HG03039 (cell line): ENCODE data around the gene PTHLH.

Experiments used
- ATAC-seq: cut with Tn5 transposase; IDR thresholded peaks from one replicate; pipeline ENCODE4 v1.9.1; 2021; ENCODE audit warnings: mild to moderate bottlenecking, moderate library complexity; ENCODE audit not compliant: unreplicated experiment

The PTHLH gene

DNA sequence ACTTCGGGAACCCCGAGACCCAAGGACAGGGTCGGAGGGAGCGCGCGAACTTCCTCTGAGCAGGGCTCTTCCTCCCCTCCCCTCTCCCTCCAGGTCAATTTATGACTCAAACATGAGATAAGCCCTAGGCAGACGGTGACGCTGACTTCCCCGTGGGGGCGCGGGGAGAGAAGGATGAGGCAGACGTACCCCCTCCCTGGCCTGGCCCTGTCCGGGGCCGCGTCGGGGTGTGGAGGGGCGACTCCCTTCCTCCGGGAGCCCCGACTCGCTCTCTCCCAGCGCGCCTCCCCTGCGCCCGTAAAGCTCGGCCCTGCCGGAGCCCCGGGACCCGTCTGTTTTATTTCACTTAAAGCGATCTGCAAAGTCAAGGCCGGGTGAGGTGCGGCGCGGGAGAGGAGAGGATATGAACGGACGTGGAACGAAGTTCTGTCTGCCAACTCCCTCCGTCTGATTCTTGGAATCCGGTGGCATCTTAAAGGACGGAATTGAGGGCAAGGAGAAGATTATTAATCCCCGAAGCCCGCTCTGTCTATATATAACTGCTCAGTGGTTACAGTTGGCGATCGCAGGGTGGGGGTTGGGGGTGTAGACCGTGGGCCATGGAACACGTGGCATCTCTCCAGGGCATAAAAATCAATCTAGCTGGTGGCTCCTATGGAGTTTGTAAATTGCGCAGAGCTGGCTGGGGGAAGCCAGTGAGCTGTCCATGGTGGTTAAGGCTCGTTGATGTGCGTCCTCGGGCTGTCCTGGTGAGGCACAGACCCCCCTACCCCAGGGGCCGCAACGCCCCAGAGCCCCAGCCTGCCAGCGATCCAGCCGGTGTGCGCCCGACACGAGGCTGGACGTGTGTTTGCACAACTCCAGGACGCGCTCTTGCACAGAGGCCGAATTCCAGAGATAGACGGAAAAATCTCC is 2.9 kb upstream of the PTHLH start:
- no peak for ATAC-seq

DNA sequence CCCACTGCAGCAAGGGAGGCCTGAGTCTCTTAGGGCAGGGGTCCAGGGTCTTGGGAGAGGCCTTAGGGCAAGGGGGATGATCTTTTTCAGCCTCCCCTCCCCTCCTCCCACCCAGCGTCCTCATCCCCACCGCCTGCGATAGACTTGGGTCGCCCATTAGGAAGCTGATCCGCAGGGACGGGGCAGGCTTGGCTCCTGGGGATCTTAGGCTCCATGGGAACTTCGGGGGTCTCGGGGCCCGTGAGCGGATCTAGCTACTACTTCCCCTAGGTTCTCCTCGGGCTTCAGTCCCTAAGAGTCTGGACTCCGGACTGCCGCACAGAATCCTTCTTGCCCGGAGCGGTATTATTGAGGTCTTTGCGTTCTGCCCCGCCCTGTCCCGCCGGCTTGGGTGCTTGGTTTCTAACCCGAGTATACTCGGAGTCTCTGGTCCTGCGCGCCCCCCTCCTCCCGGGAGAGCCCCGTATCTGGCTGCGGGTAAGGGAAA is 2.2 kb upstream of the PTHLH start:
- no peak for ATAC-seq

DNA sequence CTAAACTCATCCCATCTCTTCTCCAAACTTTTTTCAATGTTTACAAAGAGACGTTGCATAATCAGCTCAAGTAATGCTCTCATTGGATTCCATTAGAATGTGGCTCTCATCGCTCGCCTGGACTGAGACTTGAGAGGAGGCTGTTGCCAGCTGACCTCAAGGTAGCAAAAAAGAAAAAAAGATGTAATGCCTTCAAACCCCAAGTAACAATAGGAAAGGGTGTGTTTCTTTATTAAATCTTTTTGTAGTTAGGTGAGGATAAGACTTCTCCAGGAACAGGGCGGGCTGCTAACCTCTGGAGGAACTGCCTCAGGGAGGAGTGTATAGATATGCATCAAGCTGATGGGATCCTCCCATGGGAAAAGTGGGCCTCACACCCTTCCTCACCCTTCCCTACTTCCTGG is 956 bp upstream of the PTHLH start:
- no peak for ATAC-seq

- ATAC-seq = no peak
Observed at GRCh38 chr12:27971606-27972005, 927 bp downstream of the PTHLH start.

DNA sequence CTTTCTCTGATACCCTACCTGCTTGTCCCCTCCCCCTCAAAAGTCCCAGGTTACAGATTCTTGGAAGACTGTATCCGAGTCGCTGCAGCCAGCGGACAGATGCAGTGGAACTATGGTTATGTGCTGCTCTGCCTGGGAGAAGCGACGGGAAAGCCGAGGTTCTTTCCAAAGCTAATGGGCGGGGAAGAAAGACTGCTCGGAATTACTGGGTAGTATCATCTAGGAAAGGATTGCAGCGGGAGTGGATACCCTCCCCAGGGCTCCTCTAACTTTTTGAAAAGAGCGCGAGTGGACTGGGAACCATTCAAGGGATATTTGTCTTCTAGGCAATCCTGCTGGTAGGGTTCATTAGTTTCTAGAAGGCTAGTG is 1.4 kb downstream of the PTHLH start:
- ATAC-seq = no peak

DNA sequence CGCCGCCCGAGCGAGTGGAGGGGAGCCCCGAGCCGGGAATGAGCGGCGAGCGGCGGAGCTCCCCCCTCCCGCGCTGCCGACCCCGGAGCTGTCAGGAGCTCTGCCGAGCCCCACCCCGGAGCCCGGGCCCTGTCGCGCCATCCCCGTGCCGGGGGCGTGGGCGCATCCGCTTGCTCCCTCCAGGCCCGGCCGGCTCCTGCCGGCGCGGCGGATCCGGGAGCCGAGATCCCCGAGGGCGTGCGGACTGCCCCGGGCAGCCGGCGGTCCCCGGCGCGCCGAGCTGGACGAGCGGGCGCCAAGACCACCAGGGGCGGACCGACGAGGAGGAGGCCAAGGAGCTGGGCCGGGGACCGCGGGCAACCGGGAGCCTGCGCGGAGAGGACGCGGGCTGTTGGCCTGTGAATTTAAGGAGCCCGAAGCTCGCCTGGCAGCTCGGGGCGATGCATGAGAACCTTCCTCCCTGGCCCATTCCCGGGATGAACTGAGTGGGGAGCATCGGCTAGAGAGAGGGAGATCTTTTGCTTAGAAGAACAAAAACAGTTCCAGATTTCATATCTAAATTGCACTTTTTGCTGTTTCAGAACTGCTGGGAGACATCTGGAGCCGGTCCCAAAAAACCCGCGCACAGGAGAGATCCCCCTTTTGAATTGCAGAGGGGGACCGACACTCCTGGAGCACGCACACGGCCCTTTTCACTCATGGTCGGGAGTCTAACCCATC is 2.0 kb downstream of the PTHLH start:
- peak; percentile 15 for ATAC-seq

DNA sequence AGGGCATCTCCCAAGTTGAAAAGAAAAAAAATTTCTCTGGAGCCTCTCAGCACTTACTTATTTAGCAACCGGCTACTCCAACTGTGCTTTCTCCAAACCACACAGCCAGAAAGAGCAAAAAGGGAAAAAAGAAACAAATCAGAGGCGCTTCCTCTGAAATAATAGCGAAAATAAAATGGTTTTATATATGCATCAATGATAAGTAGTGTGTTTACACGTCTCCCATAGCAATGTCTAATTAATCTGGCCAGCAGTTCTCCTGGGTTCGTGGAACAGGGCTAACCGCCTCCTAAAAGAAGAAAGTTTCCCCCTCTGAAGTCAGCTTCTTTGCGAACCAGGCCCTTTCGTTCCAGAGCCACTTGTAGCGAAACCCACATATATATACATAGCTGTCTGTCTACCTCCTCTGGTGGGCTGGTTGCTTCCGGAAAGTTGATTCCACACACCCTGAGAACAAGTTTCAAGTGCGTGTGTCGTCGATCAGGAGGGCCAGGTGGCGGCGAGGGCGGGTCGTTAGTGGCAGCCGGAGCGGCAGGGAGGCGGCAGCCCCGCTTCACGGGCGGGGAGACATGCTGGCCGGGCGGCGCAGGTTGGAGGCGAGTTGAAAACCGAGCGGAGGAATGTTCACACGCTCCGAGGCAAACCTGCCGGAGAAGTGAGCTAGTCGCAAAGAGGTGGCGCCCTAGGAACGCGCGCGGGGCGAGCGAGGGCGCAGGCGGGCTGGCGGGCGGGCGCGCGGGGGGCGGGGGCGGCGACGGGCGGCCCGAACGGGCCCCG is 2.7 kb downstream of the PTHLH start:
- ATAC-seq = peak; percentile 84

DNA sequence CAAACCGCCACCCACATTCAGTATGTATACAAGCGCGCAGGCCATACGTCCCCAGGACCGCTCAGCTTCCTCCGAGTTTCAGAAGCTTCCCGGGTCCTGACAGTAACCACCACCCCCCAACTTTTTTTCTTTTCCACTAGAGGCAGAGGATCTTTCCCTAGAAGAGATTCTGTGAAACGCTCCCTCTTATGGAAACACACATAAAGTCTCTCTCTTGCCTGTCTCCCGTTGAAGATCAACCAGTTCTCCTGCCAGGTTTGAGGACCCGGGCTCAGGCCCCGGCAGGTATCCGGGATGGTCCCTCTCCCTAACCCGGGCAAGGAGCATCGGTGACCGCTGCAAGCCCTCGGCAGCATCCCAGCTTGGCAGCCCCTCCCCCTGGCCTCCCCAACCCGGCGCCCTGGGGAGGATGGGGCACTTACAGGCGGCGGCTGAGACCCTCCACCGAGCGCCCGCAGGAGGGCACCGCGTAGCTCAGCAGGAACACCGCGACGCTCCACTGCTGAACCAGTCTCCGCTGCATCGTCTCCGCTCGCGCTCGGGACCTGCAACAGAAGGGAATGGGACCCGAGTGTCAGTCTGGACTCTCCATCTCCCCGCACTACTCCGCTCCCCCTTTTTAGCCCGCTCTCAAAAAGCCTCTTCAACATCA is 3.4 kb downstream of the PTHLH start:
- ATAC-seq = no peak

GRCh38 chr12:27967551-27968054 is 4.9 kb downstream of the PTHLH start:
- no peak for ATAC-seq

DNA sequence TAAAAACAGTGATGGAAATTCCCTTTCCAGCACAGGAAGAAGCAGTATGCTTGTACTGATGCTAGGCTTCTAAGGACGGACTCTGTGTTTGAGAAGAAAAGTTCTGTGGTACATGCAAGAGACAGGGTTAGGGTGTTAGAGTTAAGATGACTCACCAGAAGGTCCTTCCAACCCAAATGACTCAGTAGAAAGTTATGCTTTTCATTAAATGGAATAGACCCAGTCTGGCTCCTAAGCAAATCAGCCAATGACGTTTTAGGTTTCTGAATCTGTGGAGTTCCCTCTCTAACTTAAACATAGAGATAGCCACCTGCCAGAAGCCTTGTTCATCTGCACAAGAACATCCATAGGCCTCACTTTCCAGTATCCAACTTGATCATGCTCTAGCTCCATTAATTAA is 5.7 kb downstream of the PTHLH start:
- ATAC-seq = no peak

DNA sequence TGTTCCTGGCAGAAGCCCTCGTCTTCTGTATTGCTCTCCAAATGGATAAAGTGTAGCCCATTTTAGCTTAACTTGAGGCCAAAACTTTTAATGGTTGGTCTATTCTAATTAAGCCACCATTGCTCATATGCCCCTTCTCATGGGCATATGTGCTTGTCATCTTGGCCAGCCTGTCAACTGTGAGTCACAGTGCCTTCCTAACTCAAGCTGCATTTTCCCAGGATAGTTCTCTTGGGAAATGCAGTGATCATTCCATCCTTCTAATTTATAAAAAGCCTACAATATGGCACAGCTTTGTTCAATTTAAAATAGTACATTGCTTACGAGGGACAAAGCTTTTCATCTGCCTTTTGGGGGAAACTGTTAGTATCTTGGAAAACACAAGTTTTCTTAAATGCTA is 6.6 kb downstream of the PTHLH start:
- no peak for ATAC-seq

DNA sequence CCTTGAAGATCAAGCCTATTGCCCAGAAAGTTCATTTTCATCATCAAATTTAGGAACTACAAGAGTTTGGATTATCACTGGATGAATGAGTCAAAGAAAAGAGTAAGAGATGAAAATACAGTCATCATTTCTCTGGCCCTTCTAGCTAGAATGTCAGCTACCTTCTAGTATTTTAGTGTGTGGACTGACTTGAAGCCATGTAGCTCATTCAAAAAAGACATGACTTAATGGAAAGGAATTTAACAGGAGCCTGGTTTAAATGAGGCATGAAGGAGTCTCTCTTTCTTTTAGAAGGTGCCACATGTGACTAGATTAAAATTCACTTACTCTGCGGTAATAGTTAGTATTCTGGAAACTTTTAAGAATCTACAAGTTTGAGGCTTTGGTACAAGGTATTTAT is 7.1 kb downstream of the PTHLH start:
- ATAC-seq = no peak

DNA sequence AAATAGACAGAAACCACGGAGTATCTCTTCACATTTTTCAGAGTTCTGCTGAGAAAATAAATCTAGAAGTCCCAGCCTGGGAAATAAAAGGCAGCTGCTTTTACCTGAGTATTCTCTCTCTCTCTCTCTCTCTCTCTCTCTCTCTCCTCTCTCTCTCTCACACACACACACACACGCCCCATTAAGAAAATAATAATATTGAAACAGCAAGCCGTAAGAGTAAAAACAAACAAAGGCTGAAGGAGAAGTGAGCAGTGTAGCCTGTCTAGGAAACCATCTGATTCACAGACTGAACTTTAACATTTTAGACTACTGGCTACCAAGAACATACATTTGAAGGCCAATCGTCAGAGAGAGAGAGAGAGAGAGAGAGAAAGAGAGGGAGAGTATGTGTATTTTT is 8.4 kb downstream of the PTHLH start:
- no peak for ATAC-seq

DNA sequence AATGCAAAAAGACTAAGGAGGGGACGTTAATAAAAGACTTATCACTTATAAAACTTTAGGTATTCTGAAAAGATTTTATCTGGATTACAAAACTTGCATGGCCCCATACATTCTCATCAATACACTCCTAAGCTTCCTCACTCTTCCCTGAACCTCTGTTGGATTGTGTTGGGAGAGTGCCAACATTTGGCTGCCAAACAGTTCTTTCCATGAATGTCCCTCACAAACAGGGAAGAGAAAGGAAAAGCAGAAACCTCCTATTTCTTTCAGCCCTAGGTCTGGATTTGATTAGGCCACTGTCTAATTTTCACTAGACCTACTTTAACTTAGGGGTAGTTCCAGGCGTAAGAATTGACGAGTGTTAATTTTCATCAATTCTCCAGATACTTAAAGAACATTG is 11.7 kb downstream of the PTHLH start:
- no peak for ATAC-seq

GRCh38 chr12:27958675-27959074 is 13.9 kb downstream of the PTHLH start:
- no peak for ATAC-seq

GRCh38 chr12:27957366-27957765 is 15.2 kb downstream of the PTHLH start:
- no peak for ATAC-seq

- ATAC-seq = no peak
Observed at GRCh38 chr12:27953817-27954216, 18.7 kb downstream of the PTHLH start.

- no peak for ATAC-seq
Observed at GRCh38 chr12:27953348-27953747, 19.2 kb downstream of the PTHLH start.

DNA sequence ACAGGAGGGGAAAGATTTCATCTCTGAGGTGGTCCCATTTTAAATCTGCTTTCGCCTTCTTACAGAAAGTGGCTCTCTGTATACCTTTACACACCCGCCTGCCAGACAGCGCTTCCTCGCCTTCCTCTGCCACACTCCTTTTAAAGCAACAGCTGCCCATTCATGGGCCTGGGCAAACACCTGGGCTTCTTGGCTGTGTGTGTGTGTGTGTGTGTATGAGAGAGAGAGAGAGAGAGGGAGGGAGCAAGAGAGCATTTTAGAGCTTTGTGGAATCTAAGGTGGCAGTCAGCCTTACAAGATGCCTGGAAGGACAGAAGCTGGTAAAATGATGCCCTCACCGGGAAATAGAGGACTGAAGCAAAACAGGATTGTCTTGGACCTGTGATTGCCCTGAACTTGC is 20.0 kb downstream of the PTHLH start:
- ATAC-seq = no peak

DNA sequence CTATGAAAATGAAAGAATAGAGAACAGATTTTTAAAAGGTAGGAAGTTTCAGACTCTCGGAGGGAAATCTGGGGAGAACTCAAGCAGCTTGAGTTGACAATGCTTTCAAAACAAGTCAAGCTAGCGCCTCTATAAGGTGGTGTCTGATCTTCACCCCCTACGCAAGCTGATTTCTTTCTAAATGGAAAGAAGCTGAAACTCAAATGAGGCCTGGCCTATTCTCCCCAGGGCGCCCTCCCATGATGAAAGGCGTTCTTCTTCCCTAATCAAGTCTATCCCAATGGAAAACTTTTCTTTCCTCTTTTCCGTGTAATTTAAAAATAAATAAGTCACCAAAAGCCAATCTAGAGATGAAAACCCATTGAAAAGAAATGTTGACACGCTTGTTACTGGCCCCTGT is 20.6 kb downstream of the PTHLH start:
- no peak for ATAC-seq

DNA sequence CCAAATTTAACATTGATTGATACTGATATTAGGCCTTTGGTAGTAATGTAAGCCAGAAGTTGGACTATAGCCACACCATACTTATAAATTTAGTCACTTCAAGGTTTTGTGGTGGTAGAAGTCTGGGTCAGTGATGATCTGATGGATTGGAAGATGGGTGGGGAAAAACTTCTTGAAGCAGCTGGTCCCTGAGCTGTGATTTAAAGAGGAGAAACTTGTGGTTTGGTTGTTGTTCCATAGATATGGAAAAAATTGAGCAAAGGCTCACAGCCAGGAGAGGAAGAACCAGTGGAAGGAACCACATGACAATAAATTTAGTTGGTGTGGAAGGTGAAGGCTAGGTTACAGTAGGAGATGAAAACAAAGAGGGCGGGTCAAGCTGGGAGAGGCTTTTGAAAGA is 26.1 kb downstream of the PTHLH start:
- no peak for ATAC-seq
